Measurements from ENCODE around the gene AGXT. TPM values are rescaled to one million over a fixed set of nuclear protein-coding genes. Genes with fewer than 3 reads are reported as not detected.
A peak's percentile ranks its signal among the peaks of the same experiment; 100 is the strongest.

The AGXT gene
- total and polyA plus RNA-seq, 4 donors: 0.05 to 0.61 (median 0.16) TPM; not detected in 1

- peaks cover 0 to 20% (median 0%) of the 10 kb centered on the region in 5 donors for H3K4me1 ChIP-seq (ENCODE audit: control insufficient read depth in 5 of 5, insufficient read depth in 5 of 5, low read length in 5 of 5)
- DNase-seq (peak in 1 of 3 donors; percentile 4), ATAC-seq (ENCODE audit: insufficient read depth, low FRiP score) (no peak)
- H3K4me3 ChIP-seq: no peak overlapping the region
- no peaks in the 10 kb centered on the region for H3K36me3 ChIP-seq (ENCODE audit: control insufficient read depth in 4 of 4, insufficient read depth in 4 of 4, low read length in 4 of 4)
- peak overlapping the region in 1 of 2 donors; percentile 1 for H3K9ac ChIP-seq (ENCODE audit: insufficient read depth in 1 of 2, low read length in 2 of 2)
- no peaks in the 10 kb centered on the region for H3K27me3 ChIP-seq (ENCODE audit: control insufficient read depth in 3 of 3, insufficient read depth in 3 of 3, low read length in 2 of 3)
- TF ChIP-seq CTCF (IDR thresholded peaks at IDR 0.05; ENCODE audit: control extremely low read depth, extremely low read depth): no peak
- H3K9me3 ChIP-seq (ENCODE audit: control insufficient read depth in 4 of 4, insufficient read depth in 3 of 4, low read length in 3 of 4): no peaks in the 10 kb centered on the region
- 85 to 91% methylated on average over 12 of the region's 12 CpGs for WGBS, 2 donors
- no peak overlapping the region for H3K27ac ChIP-seq (ENCODE audit: low read depth in 1 of 2, low read length in 1 of 2)
Measured at GRCh38 chr2:240874715-240875227, 6.1 kb downstream of the AGXT start.

- H3K27me3 ChIP-seq (ENCODE audit: control insufficient read depth in 3 of 3, insufficient read depth in 3 of 3, low read length in 2 of 3): no peaks in the 10 kb centered on the region
- H3K27ac ChIP-seq (ENCODE audit: low read depth in 1 of 2, low read length in 1 of 2): no peak overlapping the region
- H3K36me3 ChIP-seq (ENCODE audit: control insufficient read depth in 4 of 4, insufficient read depth in 4 of 4, low read length in 4 of 4): no peaks in the 10 kb centered on the region
- H3K4me3 ChIP-seq: no peak overlapping the region
- WGBS, 2 donors: 94 to 97% methylated on average over 22 of the region's 22 CpGs
- H3K9ac ChIP-seq (ENCODE audit: insufficient read depth in 1 of 2, low read length in 2 of 2): no peak overlapping the region
- DNase-seq (no peak), ATAC-seq (ENCODE audit: insufficient read depth, low FRiP score) (no peak)
- no peaks in the 10 kb centered on the region for H3K9me3 ChIP-seq (ENCODE audit: control insufficient read depth in 4 of 4, insufficient read depth in 3 of 4, low read length in 3 of 4)
- H3K4me1 ChIP-seq (ENCODE audit: control insufficient read depth in 5 of 5, insufficient read depth in 5 of 5, low read length in 5 of 5): peaks cover 0 to 20% (median 0%) of the 10 kb centered on the region in 5 donors
- TF ChIP-seq CTCF (IDR thresholded peaks at IDR 0.05; ENCODE audit: control extremely low read depth, extremely low read depth): no peak
Measured at GRCh38 chr2:240875228-240876034, 6.8 kb downstream of the AGXT start.

GRCh38 chr2:240876035-240876474 lies 7.4 kb downstream of the AGXT start:
- Histone ChIP-seq H3K27ac (ENCODE audit: low read depth in 1 of 2, low read length in 1 of 2) (no peak overlapping the region), H3K4me3 (no peak overlapping the region), H3K9ac (ENCODE audit: insufficient read depth in 1 of 2, low read length in 2 of 2) (no peak overlapping the region), H3K36me3 (ENCODE audit: control insufficient read depth in 4 of 4, insufficient read depth in 4 of 4, low read length in 4 of 4) (no peaks in the 10 kb centered on the region), H3K4me1 (ENCODE audit: control insufficient read depth in 5 of 5, insufficient read depth in 5 of 5, low read length in 5 of 5) (peaks cover 0 to 20% (median 0%) of the 10 kb centered on the region in 5 donors), H3K27me3 (ENCODE audit: control insufficient read depth in 3 of 3, insufficient read depth in 3 of 3, low read length in 2 of 3) (no peaks in the 10 kb centered on the region), H3K9me3 (ENCODE audit: control insufficient read depth in 4 of 4, insufficient read depth in 3 of 4, low read length in 3 of 4) (no peaks in the 10 kb centered on the region)
- ATAC-seq (ENCODE audit: insufficient read depth, low FRiP score): no peak
- DNase-seq: no peak
- no peak for TF ChIP-seq CTCF (IDR thresholded peaks at IDR 0.05; ENCODE audit: control extremely low read depth, extremely low read depth)
- WGBS, 2 donors: 73 to 80% methylated on average over 7 of the region's 7 CpGs

Data from lung (tissue), 12 donors.